Endothelial cell of umbilical vein (primary cell): Measurements from ENCODE around the gene LRIF1. TPM values are rescaled to one million over a fixed set of nuclear protein-coding genes. Genes with fewer than 3 reads are reported as not detected.

Experiments
- BruUV-seq: library from RNA; stranded (reverse); fragments of 400-500 nt; replicated peaks from 2 replicates; lab custom pipeline; 2021; lab: Mats Ljungman, UMichigan
- CTCF ChIA-PET: fragments of 300-600, 350-600 bp; sonication (Branson Sonifier 250); formaldehyde crosslinking; loops from one replicate; lab custom pipeline; 2021; ENCODE audit warnings: antibody characterized with exemption, inconsistent platforms; lab: Charles Lee
- POLR2A ChIA-PET: fragments of 300-600, 350-600 bp; sonication (Branson Sonifier 250); formaldehyde crosslinking; loops from one replicate; lab custom pipeline; 2021; ENCODE audit warnings: antibody characterized with exemption, inconsistent platforms; lab: Charles Lee
- DNase-seq: peaks from one replicate; pipeline ENCODE4 v3.0.0-alpha.2; 2011; ENCODE audit warnings: low read depth, low spot score
- FAIRE-seq: peaks from 2 replicates; lab custom pipeline; 2011; peaks lifted over from hg19 to GRCh38; lab: Jason Lieb, UNC
- H2AFZ ChIP-seq: 2 replicates; pipeline ENCODE4 v1.6.0; 2012; ENCODE audit warnings: low read depth, low read length, control low read depth, inconsistent platforms
- H3K27ac ChIP-seq: 2 replicates; pipeline ENCODE4 v1.5.1; 2011; ENCODE audit warnings: low read depth, mild to moderate bottlenecking, control low read depth, low read length, moderate library complexity; ENCODE audit not compliant: insufficient read depth
- H3K27me3 ChIP-seq, 2 experiments: 2 replicates each; pipeline versions ENCODE4 v1.6.0 to v1.6.1; 2011; ENCODE audit warnings: low read length in 2 of 2, mixed read lengths in 1 of 2; ENCODE audit not compliant: control insufficient read depth in 2 of 2, insufficient read depth in 2 of 2
- H3K36me3 ChIP-seq, 2 experiments: 2 replicates in 1 of 2; 3 replicates in 1 of 2; pipeline ENCODE4 v1.5.1; 2011; ENCODE audit warnings: low read length in 2 of 2, mild to moderate bottlenecking in 1 of 2, moderate library complexity in 1 of 2; ENCODE audit not compliant: control insufficient read depth in 2 of 2, insufficient read depth in 2 of 2; ENCODE audit errors: extremely low read depth in 1 of 2
- H3K4me1 ChIP-seq: 3 replicates; pipeline ENCODE4 v1.5.1; 2011; ENCODE audit warnings: mild to moderate bottlenecking, low read length; ENCODE audit not compliant: control insufficient read depth, insufficient read depth; ENCODE audit errors: extremely low read depth
- H3K4me2 ChIP-seq: 2 replicates; pipeline ENCODE4 v1.6.1; 2011; ENCODE audit warnings: low read length, control low read depth, mixed read lengths; ENCODE audit not compliant: insufficient read depth
- H3K4me3 ChIP-seq, 3 experiments: fragments of 200-600 bp in 1 of 3; sonication (generic), shearing (Covaris generic) in 1 of 3; replicated peaks in 1 of 3; 2 replicates each; pipeline ENCODE4 v1.5.1; 2011 to 2016; ENCODE audit warnings: control low read depth in 3 of 3, low read length in 3 of 3, mild to moderate bottlenecking in 2 of 3, inconsistent platforms in 1 of 3, low read depth in 1 of 3, moderate library complexity in 1 of 3; ENCODE audit not compliant: insufficient read depth in 1 of 3
- H3K79me2 ChIP-seq: 2 replicates; pipeline ENCODE4 v1.6.0; 2012; ENCODE audit warnings: low read length, inconsistent platforms; ENCODE audit not compliant: control insufficient read depth, insufficient read depth
- H3K9ac ChIP-seq: replicated peaks from 2 replicates; pipeline ENCODE3; 2011; ENCODE audit warnings: low read length, control low read depth; ENCODE audit not compliant: insufficient read depth; ENCODE audit errors: extremely low read depth
- H3K9me1 ChIP-seq: replicated peaks from 3 replicates; pipeline ENCODE4 v1.6.0; 2011; ENCODE audit warnings: mild to moderate bottlenecking, low read length; ENCODE audit not compliant: control insufficient read depth, insufficient read depth; ENCODE audit errors: extremely low read depth
- H3K9me3 ChIP-seq: replicated peaks from 2 replicates; pipeline ENCODE4 v1.5.1; 2012; ENCODE audit warnings: low read length, inconsistent platforms; ENCODE audit not compliant: control insufficient read depth, insufficient read depth
- H4K20me1 ChIP-seq: replicated peaks from 2 replicates; pipeline ENCODE3; 2011; ENCODE audit warnings: mild to moderate bottlenecking, low read length; ENCODE audit not compliant: control insufficient read depth, insufficient read depth; ENCODE audit errors: extremely low read depth
- EZH2 ChIP-seq: IDR thresholded peaks from 2 replicates; pipeline ENCODE4 v1.6.1; 2012; ENCODE audit warnings: borderline replicate concordance, low read depth, mild to moderate bottlenecking, moderate library complexity, low read length, inconsistent platforms; ENCODE audit not compliant: severe bottlenecking
- GATA2 ChIP-seq: IDR thresholded peaks from 2 replicates; pipeline ENCODE4 v1.7.0; 2011; ENCODE audit warnings: low read depth, mild to moderate bottlenecking, moderate library complexity, mixed read lengths, low read length; ENCODE audit not compliant: insufficient read length, insufficient read depth
- JUN ChIP-seq: IDR thresholded peaks from 2 replicates; pipeline ENCODE4 v1.6.1; 2011; ENCODE audit warnings: borderline replicate concordance, low read depth; ENCODE audit not compliant: insufficient read length, insufficient read depth
- MYC ChIP-seq: IDR thresholded peaks from one replicate; pipeline ENCODE4 v1.6.1; 2011; ENCODE audit warnings: mild to moderate bottlenecking, low read depth, low read length
- POLR2A ChIP-seq: IDR thresholded peaks from 2 replicates; pipeline ENCODE4 v1.6.1; 2012; ENCODE audit warnings: low read depth, mild to moderate bottlenecking, control low read depth, low read length
- POLR2AphosphoS5 ChIP-seq: IDR thresholded peaks from 2 replicates; pipeline ENCODE4 v1.6.1; 2012; ENCODE audit warnings: low read depth, mild to moderate bottlenecking, control low read depth, low read length, moderate library complexity; ENCODE audit not compliant: insufficient read depth
- dilution Hi-C: fragments of 300-500 bp; cut with MboI; formaldehyde crosslinking; loops from one replicate; pipeline ENCODE4 v1.15.0; 2019; ENCODE audit warnings: low sequenced_read_pairs; ENCODE audit not compliant: extremely low pct_ligation_motif_present
- intact Hi-C: fragments of 100-400 bp; cut with micrococcal nuclease; formaldehyde crosslinking; loops from one replicate; pipeline ENCODE4 v1.10.0; 2022
- polyA plus RNA-seq, 4 experiments: library from polyadenylated mRNA; depleted of rRNA in 3 of 4; stranded (reverse) in 3 of 4; unstranded in 1 of 4; fragments of >200 nt; gene quantifications; 2 replicates each; pipeline versions ENCODE4 v1.2.1 to v1.2.3, GENCODE V29; 2011 to 2012; ENCODE audit warnings: missing spikeins in 1 of 4
- total RNA-seq: library from RNA; stranded (reverse); gene quantifications from 2 replicates; pipeline ENCODE4 v1.2.3, GENCODE V29; 2021
- TF ChIP-seq, protein P1 (sequence below): IDR thresholded peaks from 2 replicates; pipeline ENCODE4 v1.6.1; 2011; ENCODE audit not compliant: insufficient read depth, insufficient read length
- TF ChIP-seq, protein P2 (sequence below), 2 donors: IDR thresholded peaks; 1 replicate in 1 of 2; 2 replicates in 1 of 2; pipeline ENCODE4 v1.5.1; 2011; ENCODE audit warnings: low read length in 2 of 2, mild to moderate bottlenecking in 2 of 2, moderate library complexity in 2 of 2, control low read depth in 1 of 2, inconsistent platforms in 1 of 2, low read depth in 1 of 2; ENCODE audit not compliant: insufficient read depth in 1 of 2; ENCODE audit errors: extremely low read depth in 1 of 2

The LRIF1 gene
- total and polyA plus RNA-seq, 2 donors (not counting 3 experiments of a cell fraction or from before 2014, with no cell fraction given) = 3.5 to 13.0 TPM

DNA sequence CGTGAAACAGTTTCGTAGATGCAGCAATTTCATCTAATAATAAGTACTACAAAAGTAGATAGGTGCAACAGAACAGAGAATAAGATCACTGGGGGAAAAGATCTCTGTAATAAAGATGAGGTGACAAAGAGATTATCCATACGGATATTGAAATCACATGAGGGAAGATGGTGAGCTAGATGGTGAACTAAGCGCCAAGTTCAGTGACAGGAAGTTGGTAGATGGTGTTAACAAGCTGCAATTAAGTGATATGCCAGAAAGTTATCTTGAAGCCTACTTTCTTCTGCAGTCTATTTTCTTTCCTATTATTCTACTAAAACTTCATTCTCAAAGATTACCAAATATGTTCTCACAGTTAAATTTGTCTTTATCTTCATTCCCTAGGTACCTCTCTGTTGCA is 7.1 kb downstream of the LRIF1 start:
- dilution Hi-C loops (no loop called here), intact Hi-C loops (no loop called here)
- no peak overlapping the region for H3K4me2 ChIP-seq
- no peaks in the 10 kb centered on the region for H3K4me1 ChIP-seq
- TF ChIP-seq JUN = no peak
- no peak for TF ChIP-seq POLR2A
- no peak for TF ChIP-seq EZH2
- H3K79me2 ChIP-seq = peaks cover 32% of the 10 kb centered on the region
- H3K4me3 ChIP-seq = no peak overlapping the region
- no peak overlapping the region for H2AFZ ChIP-seq
- ChIA-PET POLR2A (no interaction called here), CTCF (no interaction called here)
- H3K27ac ChIP-seq = no peak overlapping the region
- DNase-seq (no peak), FAIRE-seq (no peak)
- H3K27me3 ChIP-seq = no peaks in the 10 kb centered on the region
- no peaks in the 10 kb centered on the region for H3K9me3 ChIP-seq
- BruUV-seq = no TSS peak
- H3K36me3 ChIP-seq = peaks cover 0 to 2% of the 10 kb centered on the region in 2 experiments
- H3K9me1 ChIP-seq = no peaks in the 10 kb centered on the region
- peaks cover 2% of the 10 kb centered on the region for H4K20me1 ChIP-seq
- no peak overlapping the region for H3K9ac ChIP-seq

DNA sequence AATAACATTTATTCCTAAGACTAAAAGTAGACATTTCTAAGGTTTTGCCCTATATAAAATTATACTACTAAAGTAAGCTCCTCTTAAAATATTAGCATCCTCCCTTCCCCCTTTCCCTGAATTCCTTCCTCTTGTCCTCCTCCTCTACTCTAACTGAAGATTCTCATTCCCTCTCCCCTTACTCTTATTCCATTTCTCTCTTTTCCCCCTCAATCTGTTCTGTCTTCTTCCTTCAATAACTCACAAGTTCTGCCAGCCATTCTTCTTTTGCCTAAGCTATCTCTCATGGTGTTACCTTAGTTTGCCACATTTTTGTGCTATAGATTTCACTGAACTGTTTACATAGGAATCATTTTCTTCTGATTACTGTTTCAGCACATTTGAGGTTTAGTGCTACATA is 10.7 kb downstream of the LRIF1 start:
- intact Hi-C loops = no loop called here
- Histone ChIP-seq H3K4me2 (no peak overlapping the region), H2AFZ (no peak overlapping the region), H3K4me1 (no peaks in the 10 kb centered on the region), H3K36me3 (peaks cover 2 to 7% of the 10 kb centered on the region in 2 experiments), H3K9me3 (no peaks in the 10 kb centered on the region), H4K20me1 (peaks cover 2% of the 10 kb centered on the region), H3K9me1 (no peaks in the 10 kb centered on the region), H3K27ac (no peak overlapping the region), H3K27me3 (no peaks in the 10 kb centered on the region), H3K4me3 (no peak overlapping the region), H3K79me2 (peaks cover 14% of the 10 kb centered on the region), H3K9ac (no peak overlapping the region)
- DNase-seq (no peak), FAIRE-seq (no peak)
- dilution Hi-C loops = no loop called here
- ChIA-PET POLR2A (interaction anchor here (0.7 kb wide), 1 partner anchor 11 kb away, joined by 3 read pairs; the partner anchor contains the start of gene LRIF1), CTCF (no interaction called here)
- BruUV-seq = no TSS peak
- TF ChIP-seq, protein P1, sequence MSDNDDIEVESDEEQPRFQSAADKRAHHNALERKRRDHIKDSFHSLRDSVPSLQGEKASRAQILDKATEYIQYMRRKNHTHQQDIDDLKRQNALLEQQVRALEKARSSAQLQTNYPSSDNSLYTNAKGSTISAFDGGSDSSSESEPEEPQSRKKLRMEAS = no peak
- TF ChIP-seq MYC = no peak
- no peak for TF ChIP-seq POLR2AphosphoS5
- TF ChIP-seq JUN = no peak
- TF ChIP-seq EZH2 = no peak
- TF ChIP-seq POLR2A = no peak
- no peak for TF ChIP-seq GATA2
- TF ChIP-seq, protein P2, sequence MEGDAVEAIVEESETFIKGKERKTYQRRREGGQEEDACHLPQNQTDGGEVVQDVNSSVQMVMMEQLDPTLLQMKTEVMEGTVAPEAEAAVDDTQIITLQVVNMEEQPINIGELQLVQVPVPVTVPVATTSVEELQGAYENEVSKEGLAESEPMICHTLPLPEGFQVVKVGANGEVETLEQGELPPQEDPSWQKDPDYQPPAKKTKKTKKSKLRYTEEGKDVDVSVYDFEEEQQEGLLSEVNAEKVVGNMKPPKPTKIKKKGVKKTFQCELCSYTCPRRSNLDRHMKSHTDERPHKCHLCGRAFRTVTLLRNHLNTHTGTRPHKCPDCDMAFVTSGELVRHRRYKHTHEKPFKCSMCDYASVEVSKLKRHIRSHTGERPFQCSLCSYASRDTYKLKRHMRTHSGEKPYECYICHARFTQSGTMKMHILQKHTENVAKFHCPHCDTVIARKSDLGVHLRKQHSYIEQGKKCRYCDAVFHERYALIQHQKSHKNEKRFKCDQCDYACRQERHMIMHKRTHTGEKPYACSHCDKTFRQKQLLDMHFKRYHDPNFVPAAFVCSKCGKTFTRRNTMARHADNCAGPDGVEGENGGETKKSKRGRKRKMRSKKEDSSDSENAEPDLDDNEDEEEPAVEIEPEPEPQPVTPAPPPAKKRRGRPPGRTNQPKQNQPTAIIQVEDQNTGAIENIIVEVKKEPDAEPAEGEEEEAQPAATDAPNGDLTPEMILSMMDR (IDR thresholded peaks at IDR 0.05; ENCODE audit: extremely low read depth in 1 of 2, insufficient read depth in 1 of 2, low read depth in 1 of 2, low read length in 2 of 2) = no peak
